ENCODE results near the gene TLK2.
A peak's percentile ranks its signal among the peaks of the same experiment; 100 is the strongest.
"Not testable (repeated sequence)": the region's sequence is repeated elsewhere in the genome, so short reads cannot be mapped to it uniquely, and the experiment has no call there.

The TLK2 gene

GRCh38 chr17:62596662-62597061 is 118.0 kb downstream of the TLK2 start:
- Histone ChIP-seq H3K36me3 (ENCODE audit: control insufficient read depth in 5 of 5, insufficient read depth in 5 of 5, low read length in 5 of 5) (peaks cover 25 to 65% (median 42%) of the 10 kb centered on the region in 5 donors), H3K9ac (ENCODE audit: low read length in 5 of 5) (no peak overlapping the region), H3K27me3 (ENCODE audit: control insufficient read depth in 5 of 5, insufficient read depth in 4 of 5, low read length in 5 of 5) (no peaks in the 10 kb centered on the region), H3K4me3 (ENCODE audit: low read depth in 1 of 5, low read length in 5 of 5) (no peak overlapping the region), H3K9me3 (ENCODE audit: control insufficient read depth in 5 of 5, low read length in 5 of 5) (no peaks in the 10 kb centered on the region), H3K27ac (ENCODE audit: low read depth, low read length) (no peak overlapping the region), H3K4me1 (ENCODE audit: control insufficient read depth in 5 of 5, insufficient read depth in 5 of 5, low read length in 5 of 5) (peaks cover 0 to 19% (median 9%) of the 10 kb centered on the region in 5 donors)

- Histone ChIP-seq H3K9ac (ENCODE audit: low read length in 5 of 5) (no peak overlapping the region), H3K9me3 (ENCODE audit: control insufficient read depth in 5 of 5, low read length in 5 of 5) (no peaks in the 10 kb centered on the region), H3K4me1 (ENCODE audit: control insufficient read depth in 5 of 5, insufficient read depth in 5 of 5, low read length in 5 of 5) (peaks cover 0 to 18% (median 8%) of the 10 kb centered on the region in 5 donors), H3K4me3 (ENCODE audit: low read depth in 1 of 5, low read length in 5 of 5) (no peak overlapping the region), H3K27me3 (ENCODE audit: control insufficient read depth in 5 of 5, insufficient read depth in 4 of 5, low read length in 5 of 5) (no peaks in the 10 kb centered on the region), H3K36me3 (ENCODE audit: control insufficient read depth in 5 of 5, insufficient read depth in 5 of 5, low read length in 5 of 5) (peaks cover 30 to 69% (median 47%) of the 10 kb centered on the region in 5 donors), H3K27ac (ENCODE audit: low read depth, low read length) (peak overlapping the region; percentile 49)
These were observed 118.5 kb downstream of the TLK2 start for GRCh38 chr17:62597150-62597549.

GRCh38 chr17:62597920-62598319 is 119.3 kb downstream of the TLK2 start:
- Histone ChIP-seq H3K4me3 (ENCODE audit: low read depth in 1 of 5, low read length in 5 of 5) (no peak overlapping the region), H3K9me3 (ENCODE audit: control insufficient read depth in 5 of 5, low read length in 5 of 5) (no peaks in the 10 kb centered on the region), H3K27ac (ENCODE audit: low read depth, low read length) (peak overlapping the region; percentile 49), H3K36me3 (ENCODE audit: control insufficient read depth in 5 of 5, insufficient read depth in 5 of 5, low read length in 5 of 5) (peaks cover 34 to 69% (median 50%) of the 10 kb centered on the region in 5 donors), H3K4me1 (ENCODE audit: control insufficient read depth in 5 of 5, insufficient read depth in 5 of 5, low read length in 5 of 5) (peaks cover 0 to 18% (median 8%) of the 10 kb centered on the region in 5 donors), H3K27me3 (ENCODE audit: control insufficient read depth in 5 of 5, insufficient read depth in 4 of 5, low read length in 5 of 5) (no peaks in the 10 kb centered on the region), H3K9ac (ENCODE audit: low read length in 5 of 5) (no peak overlapping the region)

- Histone ChIP-seq H3K4me3 (ENCODE audit: low read depth in 1 of 5, low read length in 5 of 5) (no peak overlapping the region), H3K9ac (ENCODE audit: low read length in 5 of 5) (no peak overlapping the region), H3K4me1 (ENCODE audit: control insufficient read depth in 5 of 5, insufficient read depth in 5 of 5, low read length in 5 of 5) (peaks cover 0 to 18% (median 8%) of the 10 kb centered on the region in 5 donors), H3K27ac (ENCODE audit: low read depth, low read length) (no peak overlapping the region), H3K27me3 (ENCODE audit: control insufficient read depth in 5 of 5, insufficient read depth in 4 of 5, low read length in 5 of 5) (no peaks in the 10 kb centered on the region), H3K9me3 (ENCODE audit: control insufficient read depth in 5 of 5, low read length in 5 of 5) (no peaks in the 10 kb centered on the region), H3K36me3 (ENCODE audit: control insufficient read depth in 5 of 5, insufficient read depth in 5 of 5, low read length in 5 of 5) (peaks cover 34 to 65% (median 45%) of the 10 kb centered on the region in 5 donors)
These were observed 121.5 kb downstream of the TLK2 start for GRCh38 chr17:62599964-62600657.

GRCh38 chr17:62600805-62601204 is 122.2 kb downstream of the TLK2 start:
- H3K9ac ChIP-seq (ENCODE audit: low read length in 5 of 5): no peak overlapping the region
- H3K36me3 ChIP-seq (ENCODE audit: control insufficient read depth in 5 of 5, insufficient read depth in 5 of 5, low read length in 5 of 5): peaks cover 34 to 72% (median 45%) of the 10 kb centered on the region in 5 donors
- H3K27ac ChIP-seq (ENCODE audit: low read depth, low read length): no peak overlapping the region
- peaks cover 0 to 18% (median 8%) of the 10 kb centered on the region in 5 donors for H3K4me1 ChIP-seq (ENCODE audit: control insufficient read depth in 5 of 5, insufficient read depth in 5 of 5, low read length in 5 of 5)
- H3K9me3 ChIP-seq (ENCODE audit: control insufficient read depth in 5 of 5, low read length in 5 of 5): no peaks in the 10 kb centered on the region
- H3K27me3 ChIP-seq (ENCODE audit: control insufficient read depth in 5 of 5, insufficient read depth in 4 of 5, low read length in 5 of 5): no peaks in the 10 kb centered on the region
- H3K4me3 ChIP-seq (ENCODE audit: low read depth in 1 of 5, low read length in 5 of 5): no peak overlapping the region

GRCh38 chr17:62601471-62601870 is 122.8 kb downstream of the TLK2 start:
- Histone ChIP-seq H3K9ac (ENCODE audit: low read length in 5 of 5) (no peak overlapping the region), H3K36me3 (ENCODE audit: control insufficient read depth in 5 of 5, insufficient read depth in 5 of 5, low read length in 5 of 5) (peaks cover 37 to 71% (median 47%) of the 10 kb centered on the region in 5 donors), H3K9me3 (ENCODE audit: control insufficient read depth in 5 of 5, low read length in 5 of 5) (no peaks in the 10 kb centered on the region), H3K4me1 (ENCODE audit: control insufficient read depth in 5 of 5, insufficient read depth in 5 of 5, low read length in 5 of 5) (peaks cover 0 to 16% (median 5%) of the 10 kb centered on the region in 5 donors), H3K4me3 (ENCODE audit: low read depth in 1 of 5, low read length in 5 of 5) (no peak overlapping the region), H3K27ac (ENCODE audit: low read depth, low read length) (no peak overlapping the region), H3K27me3 (ENCODE audit: control insufficient read depth in 5 of 5, insufficient read depth in 4 of 5, low read length in 5 of 5) (no peaks in the 10 kb centered on the region)

GRCh38 chr17:62603783-62604182 is 125.2 kb downstream of the TLK2 start:
- not testable (repeated sequence) for H3K27ac ChIP-seq (ENCODE audit: low read depth, low read length); H3K27me3 ChIP-seq (ENCODE audit: control insufficient read depth in 5 of 5, insufficient read depth in 4 of 5, low read length in 5 of 5); H3K9me3 ChIP-seq (ENCODE audit: control insufficient read depth in 5 of 5, low read length in 5 of 5); H3K9ac ChIP-seq (ENCODE audit: low read length in 5 of 5); H3K4me3 ChIP-seq (ENCODE audit: low read depth in 1 of 5, low read length in 5 of 5); H3K4me1 ChIP-seq (ENCODE audit: control insufficient read depth in 5 of 5, insufficient read depth in 5 of 5, low read length in 5 of 5)
- peaks cover 47 to 84% (median 55%) of the 10 kb centered on the region in 5 donors for H3K36me3 ChIP-seq (ENCODE audit: control insufficient read depth in 5 of 5, insufficient read depth in 5 of 5, low read length in 5 of 5)

GRCh38 chr17:62605588-62605987 is 127.0 kb downstream of the TLK2 start:
- H3K36me3 ChIP-seq (ENCODE audit: control insufficient read depth in 5 of 5, insufficient read depth in 5 of 5, low read length in 5 of 5): peaks cover 53 to 85% (median 58%) of the 10 kb centered on the region in 5 donors
- no peak overlapping the region for H3K27ac ChIP-seq (ENCODE audit: low read depth, low read length)
- no peaks in the 10 kb centered on the region for H3K27me3 ChIP-seq (ENCODE audit: control insufficient read depth in 5 of 5, insufficient read depth in 4 of 5, low read length in 5 of 5)
- H3K9ac ChIP-seq (ENCODE audit: low read length in 5 of 5): no peak overlapping the region
- no peak overlapping the region for H3K4me3 ChIP-seq (ENCODE audit: low read depth in 1 of 5, low read length in 5 of 5)
- no peaks in the 10 kb centered on the region for H3K4me1 ChIP-seq (ENCODE audit: control insufficient read depth in 5 of 5, insufficient read depth in 5 of 5, low read length in 5 of 5)
- H3K9me3 ChIP-seq (ENCODE audit: control insufficient read depth in 5 of 5, low read length in 5 of 5): no peaks in the 10 kb centered on the region

- peaks cover 0 to 5% (median 0%) of the 10 kb centered on the region in 5 donors for H3K4me1 ChIP-seq (ENCODE audit: control insufficient read depth in 5 of 5, insufficient read depth in 5 of 5, low read length in 5 of 5)
- H3K4me3 ChIP-seq (ENCODE audit: low read depth in 1 of 5, low read length in 5 of 5): no peak overlapping the region
- no peaks in the 10 kb centered on the region for H3K27me3 ChIP-seq (ENCODE audit: control insufficient read depth in 5 of 5, insufficient read depth in 4 of 5, low read length in 5 of 5)
- H3K36me3 ChIP-seq (ENCODE audit: control insufficient read depth in 5 of 5, insufficient read depth in 5 of 5, low read length in 5 of 5): peaks cover 37 to 80% (median 50%) of the 10 kb centered on the region in 5 donors
- no peak overlapping the region for H3K9ac ChIP-seq (ENCODE audit: low read length in 5 of 5)
- H3K9me3 ChIP-seq (ENCODE audit: control insufficient read depth in 5 of 5, low read length in 5 of 5): no peaks in the 10 kb centered on the region
- no peak overlapping the region for H3K27ac ChIP-seq (ENCODE audit: low read depth, low read length)
These were observed 132.7 kb downstream of the TLK2 start for GRCh38 chr17:62611292-62611691.

- Histone ChIP-seq H3K4me3 (ENCODE audit: low read depth in 1 of 5, low read length in 5 of 5) (no peak overlapping the region), H3K9ac (ENCODE audit: low read length in 5 of 5) (no peak overlapping the region), H3K36me3 (ENCODE audit: control insufficient read depth in 5 of 5, insufficient read depth in 5 of 5, low read length in 5 of 5) (peaks cover 33 to 77% (median 47%) of the 10 kb centered on the region in 5 donors), H3K27me3 (ENCODE audit: control insufficient read depth in 5 of 5, insufficient read depth in 4 of 5, low read length in 5 of 5) (no peaks in the 10 kb centered on the region), H3K27ac (ENCODE audit: low read depth, low read length) (no peak overlapping the region), H3K9me3 (ENCODE audit: control insufficient read depth in 5 of 5, low read length in 5 of 5) (no peaks in the 10 kb centered on the region), H3K4me1 (ENCODE audit: control insufficient read depth in 5 of 5, insufficient read depth in 5 of 5, low read length in 5 of 5) (peaks cover 0 to 5% (median 0%) of the 10 kb centered on the region in 5 donors)
These were observed 133.1 kb downstream of the TLK2 start for GRCh38 chr17:62611728-62612127.
